Urinary bladder (tissue), 4 donors: ENCODE results near the gene MFAP2. TPM values are rescaled to one million over a fixed set of nuclear protein-coding genes. Genes with fewer than 3 reads are reported as not detected.
A peak's percentile ranks its signal among the peaks of the same experiment; 100 is the strongest.
"Not testable (repeated sequence)": the region's sequence is repeated elsewhere in the genome, so short reads cannot be mapped to it uniquely, and the experiment has no call there.

Experiments used
- DNase-seq: peaks from one replicate; pipeline ENCODE4 v3.0.0-alpha.2; 2015; ENCODE audit errors: extremely low spot score
- H3K27ac ChIP-seq: one replicate; pipeline ENCODE4 v1.5.1; 2013; ENCODE audit warnings: low read depth, mild to moderate bottlenecking, moderate library complexity
- H3K36me3 ChIP-seq: one replicate; pipeline ENCODE4 v1.6.1; 2013; ENCODE audit warnings: mild to moderate bottlenecking, moderate library complexity; ENCODE audit not compliant: insufficient read depth
- H3K4me1 ChIP-seq: one replicate; pipeline ENCODE4 v1.6.1; 2013; ENCODE audit warnings: mild to moderate bottlenecking, moderate library complexity; ENCODE audit not compliant: insufficient read depth
- H3K4me3 ChIP-seq: one replicate; pipeline ENCODE4 v1.5.1; 2013; ENCODE audit warnings: low read depth, low read length
- WGBS: extraction: QIAGEN DNeasy Blood & Tissue Kit; methylation state at CpG from one replicate; pipeline ENCODE4 v1.1.7; 2013; 5-methylcytosine and 5-hydroxymethylcytosine counted together
- polyA plus RNA-seq: library from polyadenylated mRNA; stranded (reverse); fragments of 200-250 nt; gene quantifications from one replicate; pipeline ENCODE4 v1.2.3, GENCODE V29; 2013
- total RNA-seq: library from RNA; depleted of rRNA; stranded (reverse); fragments of >200 nt; gene quantifications from one replicate; pipeline ENCODE4 v1.2.3, GENCODE V29; 2014
- donor health status: healthy with polysubstance abuse.
- donor health status: healthy.

The MFAP2 gene
- total and polyA plus RNA-seq, 2 donors: 20.3 to 33.3 TPM

DNA sequence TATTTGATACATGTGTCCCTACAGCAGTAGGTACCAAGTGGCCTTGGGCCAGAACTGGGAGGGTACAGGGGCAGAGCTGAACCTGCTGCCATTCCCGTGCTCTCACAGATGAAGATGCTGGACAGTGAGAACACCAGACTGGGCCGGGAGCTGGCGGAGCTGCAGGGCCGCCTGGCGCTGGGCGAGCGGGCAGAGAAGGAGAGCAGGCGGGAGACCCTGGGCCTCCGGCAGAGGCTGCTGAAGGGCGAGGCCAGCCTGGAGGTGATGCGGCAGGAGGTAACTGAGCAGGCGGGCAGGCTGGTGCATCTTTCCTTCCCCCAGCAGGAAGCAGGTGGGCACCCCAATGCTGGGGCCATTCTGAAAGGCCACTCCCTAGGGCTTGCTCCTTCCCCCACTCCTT is 21.9 kb downstream of the MFAP2 start:
- H3K4me3 ChIP-seq: no peak overlapping the region
- no peak overlapping the region for H3K27ac ChIP-seq
- no peaks in the 10 kb centered on the region for H3K4me1 ChIP-seq
- WGBS: 97% methylated on average over 12 of the region's 12 CpGs
- no peak for DNase-seq
- no peaks in the 10 kb centered on the region for H3K36me3 ChIP-seq

DNA sequence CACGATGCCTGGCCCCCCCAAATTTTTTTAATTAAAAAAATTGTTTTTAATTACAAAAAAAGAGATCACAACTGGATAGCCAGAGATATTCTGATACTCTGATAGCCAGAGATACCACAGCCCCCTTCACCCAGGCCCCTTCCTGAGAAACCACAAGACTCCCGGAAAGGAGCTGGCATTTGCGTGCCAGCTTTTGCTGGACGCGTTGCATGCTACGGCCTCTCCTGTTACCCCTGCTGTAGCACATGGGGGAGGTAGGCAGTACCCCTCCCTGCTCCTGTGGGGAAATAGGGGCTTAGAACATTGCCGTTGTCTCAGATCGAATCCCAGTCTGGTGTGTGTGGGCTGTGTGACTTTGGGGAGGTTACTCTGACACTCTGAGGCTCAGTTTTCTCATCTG is 22.7 kb downstream of the MFAP2 start:
- Histone ChIP-seq H3K27ac (no peak overlapping the region), H3K4me1 (no peaks in the 10 kb centered on the region), H3K36me3 (no peaks in the 10 kb centered on the region), H3K4me3 (no peak overlapping the region)
- WGBS: 88% methylated on average over 8 of the region's 8 CpGs
- DNase-seq: no peak

DNA sequence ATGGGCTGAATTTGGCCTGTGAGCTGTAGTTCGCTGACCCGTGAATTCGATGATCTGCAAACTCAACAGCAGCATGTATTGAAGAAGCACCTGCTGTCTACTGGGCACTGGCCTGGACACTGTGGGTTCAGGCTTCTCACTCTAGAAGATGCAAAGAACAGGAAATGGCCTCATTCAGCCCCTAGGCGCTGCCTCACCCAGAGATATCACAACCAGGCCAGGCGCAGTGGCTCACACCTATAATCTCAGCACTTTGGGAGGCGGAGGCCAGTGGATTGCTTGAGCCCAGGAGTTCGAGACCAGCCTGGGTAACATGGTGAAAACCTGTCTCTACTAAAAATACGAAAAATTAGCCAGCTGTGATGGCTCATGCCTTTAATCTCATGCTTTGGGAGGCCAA is 23.6 kb downstream of the MFAP2 start:
- no peak for DNase-seq
- no peak overlapping the region for H3K27ac ChIP-seq
- no peaks in the 10 kb centered on the region for H3K36me3 ChIP-seq
- WGBS: 94% methylated on average over 8 of the region's 8 CpGs
- H3K4me3 ChIP-seq: no peak overlapping the region
- H3K4me1 ChIP-seq: no peaks in the 10 kb centered on the region

DNA sequence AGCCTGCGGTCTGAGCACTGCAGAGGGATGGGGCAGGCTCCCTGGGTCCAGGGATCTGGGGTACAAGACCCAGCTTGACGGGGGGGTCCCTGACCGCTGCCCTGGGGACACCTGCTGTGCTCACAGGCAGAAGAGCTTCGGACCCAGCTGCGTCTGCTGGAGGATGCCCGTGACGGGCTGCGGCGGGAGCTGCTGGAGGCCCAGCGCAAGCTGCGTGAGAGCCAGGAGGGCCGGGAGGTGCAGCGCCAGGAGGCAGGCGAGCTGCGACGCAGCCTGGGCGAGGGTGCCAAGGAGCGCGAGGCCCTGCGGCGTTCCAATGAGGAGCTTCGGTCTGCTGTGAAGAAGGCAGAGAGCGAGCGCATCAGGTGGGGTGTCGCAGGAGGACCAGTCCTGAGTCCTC is 25.2 kb downstream of the MFAP2 start:
- Histone ChIP-seq H3K27ac (no peak overlapping the region), H3K4me1 (no peaks in the 10 kb centered on the region), H3K36me3 (no peaks in the 10 kb centered on the region), H3K4me3 (no peak overlapping the region)
- DNase-seq: no peak
- WGBS: 96% methylated on average over 25 of the region's 25 CpGs

DNA sequence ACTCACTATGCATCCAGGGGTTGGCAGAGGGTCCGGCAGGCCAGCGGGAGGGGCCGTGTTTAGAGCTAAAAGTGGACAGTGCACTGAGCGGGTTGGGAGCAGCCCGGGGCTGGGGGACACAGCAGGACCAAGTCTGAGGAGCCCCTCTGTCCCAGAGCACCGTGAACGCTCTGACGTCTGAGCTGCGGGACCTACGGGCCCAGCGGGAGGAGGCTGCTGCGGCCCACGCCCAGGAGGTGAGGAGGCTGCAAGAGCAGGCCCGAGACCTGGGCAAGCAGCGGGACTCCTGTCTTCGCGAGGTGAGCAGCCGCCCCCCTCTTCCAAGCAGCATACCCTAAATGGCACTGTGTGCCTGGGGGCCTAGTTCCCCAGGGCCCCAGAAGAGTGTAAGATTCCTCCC is 25.8 kb downstream of the MFAP2 start:
- 94% methylated on average over 18 of the region's 18 CpGs for WGBS

DNA sequence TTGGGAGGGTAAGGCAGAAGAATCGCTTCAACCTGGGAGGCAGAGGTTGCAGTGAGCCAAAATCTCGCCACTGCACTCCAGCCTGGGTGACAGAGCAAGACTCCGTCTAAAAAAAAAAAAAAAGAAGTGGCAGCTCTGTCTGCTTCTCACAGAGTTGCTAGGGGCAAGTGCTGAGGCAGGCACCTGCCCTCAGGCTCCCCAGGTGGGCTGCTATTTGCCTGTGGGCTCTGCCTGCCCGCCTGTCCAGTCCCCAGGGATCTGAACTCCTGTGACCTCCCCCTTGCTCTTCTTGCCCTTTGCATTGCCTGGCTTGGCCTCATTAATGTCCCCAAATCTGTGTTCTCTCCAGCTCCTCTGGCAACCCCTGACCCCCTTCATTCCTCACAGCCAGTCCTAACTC is 28.0 kb downstream of the MFAP2 start:
- WGBS: 98% methylated on average over 4 of the region's 4 CpGs
- H3K27ac ChIP-seq, H3K4me3 ChIP-seq, H3K4me1 ChIP-seq, H3K36me3 ChIP-seq, DNase-seq: not testable (repeated sequence)

More for the DNA sequence above, 25.8 kb downstream of the MFAP2 start:
- no peaks in the 10 kb centered on the region for H3K36me3 ChIP-seq
- H3K27ac ChIP-seq: no peak overlapping the region
- no peak overlapping the region for H3K4me3 ChIP-seq
- H3K4me1 ChIP-seq: no peaks in the 10 kb centered on the region
- no peak for DNase-seq

DNA sequence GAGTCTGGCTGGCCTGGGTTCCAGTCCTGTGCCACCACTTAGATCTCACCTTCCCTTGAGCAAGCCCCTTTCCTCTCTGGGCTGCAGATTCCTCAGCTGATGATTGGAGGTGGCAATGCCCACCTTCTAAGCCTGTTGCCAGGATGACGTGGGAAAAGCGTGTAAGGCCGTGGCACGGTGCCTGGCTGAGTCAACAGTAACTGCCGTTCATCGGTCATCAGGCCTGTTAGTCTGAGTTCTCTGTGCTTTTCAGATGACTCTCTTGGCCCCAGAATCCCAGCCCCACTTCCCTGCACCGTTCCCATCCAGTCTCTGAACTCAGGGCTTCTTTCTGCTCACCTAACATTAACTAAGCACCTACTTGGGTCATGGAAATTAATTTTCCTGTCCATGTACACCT is 31.4 kb downstream of the MFAP2 start:
- H3K27ac ChIP-seq, H3K4me1 ChIP-seq, H3K36me3 ChIP-seq, H3K4me3 ChIP-seq, DNase-seq: not testable (repeated sequence)
- 67% methylated on average over 7 of the region's 7 CpGs for WGBS

DNA sequence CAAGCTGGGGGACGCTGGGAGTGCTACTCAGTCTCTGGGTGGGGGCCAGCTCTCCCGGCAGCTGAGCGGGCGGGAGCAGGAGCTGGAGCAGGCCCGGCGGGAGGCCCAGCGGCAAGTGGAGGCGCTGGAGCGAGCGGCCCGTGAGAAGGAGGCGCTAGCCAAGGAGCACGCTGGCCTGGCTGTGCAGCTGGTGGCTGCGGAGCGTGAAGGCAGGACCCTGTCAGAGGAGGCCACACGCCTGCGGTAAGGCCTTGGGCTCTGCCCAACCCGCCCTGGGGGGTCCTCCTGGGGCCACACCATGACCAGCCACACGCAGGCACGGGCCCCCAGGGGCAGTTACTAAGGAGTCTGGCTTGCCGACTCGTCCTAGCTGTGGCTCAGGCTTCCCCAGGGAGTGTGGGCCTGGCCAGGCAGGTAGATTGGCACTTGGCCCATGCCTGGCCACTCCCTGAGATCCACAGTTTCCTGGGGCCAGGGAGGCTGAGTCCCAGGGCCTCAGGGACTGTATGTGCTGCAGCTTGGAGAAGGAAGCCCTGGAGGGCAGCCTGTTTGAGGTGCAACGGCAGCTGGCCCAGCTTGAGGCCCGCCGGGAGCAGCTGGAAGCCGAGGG is 32.0 kb downstream of the MFAP2 start:
- H3K27ac ChIP-seq: peak overlapping the region; percentile 53
- not testable (repeated sequence) for H3K36me3 ChIP-seq, DNase-seq, H3K4me3 ChIP-seq, H3K4me1 ChIP-seq
- 83% methylated on average over 26 of the region's 26 CpGs for WGBS

DNA sequence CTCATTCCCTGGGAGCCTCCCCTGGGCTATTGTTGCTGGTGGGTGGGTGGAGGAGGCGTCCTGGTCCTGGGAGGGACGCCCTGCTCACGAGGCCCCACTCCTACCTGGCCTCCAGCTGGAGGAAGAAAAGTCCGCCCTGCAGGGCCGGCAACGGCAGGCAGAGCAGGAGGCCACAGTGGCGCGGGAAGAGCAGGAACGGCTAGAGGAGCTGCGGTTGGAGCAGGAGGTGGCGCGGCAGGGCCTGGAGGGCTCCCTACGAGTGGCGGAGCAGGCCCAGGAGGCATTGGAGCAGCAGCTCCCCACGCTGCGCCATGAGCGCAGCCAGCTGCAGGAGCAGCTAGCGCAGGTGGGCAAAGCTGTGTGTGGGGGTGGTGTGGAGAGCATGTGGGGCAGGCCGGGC is 33.8 kb downstream of the MFAP2 start:
- Histone ChIP-seq H3K4me1 (no peaks in the 10 kb centered on the region), H3K27ac (no peak overlapping the region), H3K36me3 (peaks cover 1% of the 10 kb centered on the region), H3K4me3 (no peak overlapping the region)
- DNase-seq: no peak
- 88% methylated on average over 19 of the region's 19 CpGs for WGBS

DNA sequence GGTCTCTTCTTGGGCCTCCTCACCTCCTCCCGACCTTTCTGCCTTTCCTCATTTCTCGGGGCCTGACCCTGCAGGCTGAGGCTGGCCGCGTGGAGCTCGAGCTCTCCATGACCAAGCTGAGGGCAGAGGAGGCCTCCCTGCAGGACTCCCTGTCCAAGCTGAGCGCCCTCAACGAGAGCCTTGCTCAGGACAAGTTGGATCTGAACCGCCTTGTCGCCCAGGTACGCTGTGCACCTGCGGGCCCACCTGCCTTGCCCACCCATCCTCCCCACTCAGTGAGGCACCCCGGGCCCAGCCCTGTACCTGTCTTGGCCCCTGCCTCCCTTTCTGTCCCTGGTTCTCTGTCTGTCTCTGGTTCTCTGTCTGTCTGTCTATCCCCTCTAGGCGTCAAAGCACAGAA is 34.2 kb downstream of the MFAP2 start:
- H3K4me3 ChIP-seq, DNase-seq, H3K27ac ChIP-seq, H3K36me3 ChIP-seq, H3K4me1 ChIP-seq: not testable (repeated sequence)
- WGBS: 88% methylated on average over 13 of the region's 13 CpGs

DNA sequence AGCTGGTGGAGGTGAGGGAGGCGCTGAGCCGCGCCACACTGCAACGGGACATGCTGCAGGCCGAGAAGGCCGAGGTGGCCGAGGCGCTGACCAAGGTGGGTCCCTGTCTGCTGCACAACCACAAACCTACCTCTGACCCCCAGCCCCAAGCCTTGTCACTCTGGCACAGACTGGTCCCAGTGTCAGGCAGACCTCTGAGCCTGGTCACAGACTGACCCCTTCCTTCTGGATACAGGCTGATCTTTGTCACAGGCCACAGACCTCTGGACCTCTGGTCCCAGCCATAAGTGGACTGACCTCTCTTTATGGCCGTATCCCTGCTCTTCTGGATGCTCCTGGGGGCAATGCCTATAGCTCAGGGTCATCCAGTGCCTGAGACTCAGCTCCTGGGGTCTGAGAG is 34.9 kb downstream of the MFAP2 start:
- not testable (repeated sequence) for H3K4me1 ChIP-seq, DNase-seq, H3K36me3 ChIP-seq, H3K27ac ChIP-seq, H3K4me3 ChIP-seq
- WGBS: 91% methylated on average over 6 of the region's 9 CpGs

DNA sequence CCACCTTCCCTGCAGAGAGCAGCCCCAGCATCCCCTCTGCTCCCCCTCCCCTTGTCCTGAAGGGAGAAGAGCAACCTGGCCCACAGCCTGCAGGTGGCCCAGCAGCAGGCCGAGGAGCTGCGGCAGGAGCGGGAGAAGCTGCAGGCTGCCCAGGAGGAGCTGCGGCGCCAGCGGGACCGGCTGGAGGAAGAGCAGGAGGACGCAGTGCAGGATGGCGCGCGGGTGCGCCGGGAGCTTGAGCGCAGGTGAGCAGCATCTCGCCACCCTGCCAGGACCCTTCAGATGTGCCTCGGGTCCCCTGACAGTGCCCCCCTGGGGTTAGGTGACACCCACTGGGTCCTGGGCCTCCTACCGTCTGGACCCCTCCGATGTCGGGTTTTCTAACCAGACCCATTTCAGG is 36.4 kb downstream of the MFAP2 start:
- WGBS: 94% methylated on average over 19 of the region's 19 CpGs

DNA sequence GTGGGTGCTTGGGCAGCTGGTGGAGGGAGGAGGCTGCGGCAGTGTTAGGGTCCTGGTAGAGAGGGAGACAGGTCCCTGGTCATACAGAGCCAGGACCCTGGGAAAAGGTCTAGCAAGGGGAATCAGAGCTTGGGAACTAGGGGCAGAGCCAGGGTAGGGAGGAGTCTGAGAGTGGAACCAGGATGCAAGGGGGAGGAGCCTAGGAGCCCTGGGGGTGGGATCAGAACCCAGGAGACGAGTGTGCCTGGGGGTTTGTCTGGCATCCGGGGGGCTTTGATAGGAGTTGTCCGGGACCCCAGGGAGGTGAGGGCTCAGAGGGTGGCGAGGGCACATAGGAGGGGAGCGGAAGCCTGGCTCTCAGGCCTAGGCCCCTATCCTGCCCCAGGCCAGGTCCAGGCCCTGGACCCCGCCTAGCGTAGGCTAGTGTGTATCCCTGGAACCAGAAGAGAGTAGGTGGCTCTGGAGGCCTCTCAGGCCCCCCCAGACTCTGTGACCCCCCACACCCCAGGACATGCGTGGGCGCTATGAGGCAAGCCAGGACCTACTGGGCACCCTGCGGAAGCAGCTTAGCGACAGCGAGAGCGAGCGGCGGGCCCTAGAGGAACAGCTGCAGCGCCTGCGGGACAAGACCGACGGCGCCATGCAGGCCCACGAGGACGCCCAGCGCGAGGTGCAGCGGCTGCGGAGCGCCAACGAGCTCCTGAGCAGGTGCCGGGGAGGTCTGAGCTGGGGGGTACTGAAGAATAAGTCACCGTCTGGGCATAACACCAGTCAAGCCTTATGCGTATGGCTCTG is 40.8 kb downstream of the MFAP2 start:
- 94% methylated on average over 32 of the region's 32 CpGs for WGBS
- not testable (repeated sequence) for H3K4me3 ChIP-seq, H3K36me3 ChIP-seq, H3K4me1 ChIP-seq, H3K27ac ChIP-seq, DNase-seq

More for the DNA sequence above, 36.4 kb downstream of the MFAP2 start:
- H3K4me1 ChIP-seq: no peaks in the 10 kb centered on the region
- DNase-seq: no peak
- peaks cover 3% of the 10 kb centered on the region for H3K36me3 ChIP-seq
- H3K4me3 ChIP-seq: no peak overlapping the region
- H3K27ac ChIP-seq: no peak overlapping the region
